ENCODE data around the gene TCF23.
"Not testable (repeated sequence)": the region's sequence is repeated elsewhere in the genome, so short reads cannot be mapped to it uniquely, and the experiment has no call there.

DNA sequence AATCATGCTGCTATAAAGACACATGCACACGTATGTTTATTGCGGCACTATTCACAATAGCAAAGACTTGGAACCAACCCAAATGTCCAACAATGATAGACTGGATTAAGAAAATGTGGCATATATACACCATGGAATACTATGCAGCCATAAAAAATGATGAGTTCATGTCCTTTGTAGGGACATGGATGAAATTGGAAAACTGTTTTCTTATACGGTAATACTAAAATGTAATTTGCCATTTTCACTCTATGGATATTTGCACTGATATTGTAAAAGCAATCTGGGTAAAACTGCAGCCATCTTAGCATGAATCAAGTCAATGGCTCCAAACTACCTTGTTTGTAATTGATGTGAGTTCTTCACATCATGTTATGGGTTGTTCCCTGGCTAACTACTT is 47.0 kb downstream of the TCF23 start:
- TF ChIP-seq, protein P1, sequence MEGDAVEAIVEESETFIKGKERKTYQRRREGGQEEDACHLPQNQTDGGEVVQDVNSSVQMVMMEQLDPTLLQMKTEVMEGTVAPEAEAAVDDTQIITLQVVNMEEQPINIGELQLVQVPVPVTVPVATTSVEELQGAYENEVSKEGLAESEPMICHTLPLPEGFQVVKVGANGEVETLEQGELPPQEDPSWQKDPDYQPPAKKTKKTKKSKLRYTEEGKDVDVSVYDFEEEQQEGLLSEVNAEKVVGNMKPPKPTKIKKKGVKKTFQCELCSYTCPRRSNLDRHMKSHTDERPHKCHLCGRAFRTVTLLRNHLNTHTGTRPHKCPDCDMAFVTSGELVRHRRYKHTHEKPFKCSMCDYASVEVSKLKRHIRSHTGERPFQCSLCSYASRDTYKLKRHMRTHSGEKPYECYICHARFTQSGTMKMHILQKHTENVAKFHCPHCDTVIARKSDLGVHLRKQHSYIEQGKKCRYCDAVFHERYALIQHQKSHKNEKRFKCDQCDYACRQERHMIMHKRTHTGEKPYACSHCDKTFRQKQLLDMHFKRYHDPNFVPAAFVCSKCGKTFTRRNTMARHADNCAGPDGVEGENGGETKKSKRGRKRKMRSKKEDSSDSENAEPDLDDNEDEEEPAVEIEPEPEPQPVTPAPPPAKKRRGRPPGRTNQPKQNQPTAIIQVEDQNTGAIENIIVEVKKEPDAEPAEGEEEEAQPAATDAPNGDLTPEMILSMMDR (IDR thresholded peaks at IDR 0.05), result not testable (repeated sequence)
- TF ChIP-seq POLR2A, EP300 (IDR thresholded peaks at IDR 0.05): not testable (repeated sequence)
